ENCODE data around the gene LAD1.

- TF ChIP-seq CTCF (conservative IDR thresholded peaks at IDR 0.05 in 1 of 2, IDR thresholded peaks at IDR 0.05 in 1 of 2; ENCODE audit: low read depth in 1 of 2, low read length in 2 of 2) (no peak), EZH2 (IDR thresholded peaks at IDR 0.05; ENCODE audit: low read length, missing control alignments) (no peak)
These were observed 31.7 kb upstream of the LAD1 start for GRCh38 chr1:201430776-201431175.

Measured in fibroblast of lung (primary cell).